HEK293T (cell line): ENCODE results near the gene APEX1.

Source experiments
- CTCF ChIA-PET: fragments of 350-600 bp; formaldehyde crosslinking; extraction: SDS; loops from one replicate; lab custom pipeline; 2021; ENCODE audit warnings: antibody characterized with exemption, inconsistent platforms; lab: Yijun Ruan, JAX
- POLR2A ChIA-PET: fragments of 350-600 bp; formaldehyde crosslinking; extraction: SDS; loops from one replicate; lab custom pipeline; 2020; ENCODE audit warnings: antibody characterized with exemption, inconsistent platforms; lab: Yijun Ruan, JAX
- DNase-seq: peaks from one replicate; pipeline ENCODE4 v3.0.0; 2012; ENCODE audit warnings: mixed read lengths; ENCODE audit errors: extremely low spot score
- ARNT ChIP-seq: fragments of 450-650 bp; IDR thresholded peaks from 2 replicates; pipeline ENCODE4 v1.6.1; 2017; ENCODE audit warnings: mild to moderate bottlenecking
- BHLHE40 ChIP-seq: fragments of 450-650 bp; IDR thresholded peaks from 2 replicates; pipeline ENCODE4 v1.6.1; 2016; ENCODE audit warnings: mild to moderate bottlenecking, moderate library complexity, borderline replicate concordance
- CTBP1 ChIP-seq: fragments of 450-650 bp; IDR thresholded peaks from 2 replicates; pipeline ENCODE4 v1.6.1; 2016; ENCODE audit warnings: borderline replicate concordance
- ELF4 ChIP-seq: fragments of 450-650 bp; IDR thresholded peaks from 2 replicates; pipeline ENCODE4 v1.6.1; 2017; ENCODE audit warnings: antibody characterized with exemption
- FOXA1 ChIP-seq: fragments of 450-650 bp; IDR thresholded peaks from 2 replicates; pipeline ENCODE4 v1.6.1; 2016; ENCODE audit warnings: mild to moderate bottlenecking
- FOXK2 ChIP-seq: fragments of 450-650 bp; IDR thresholded peaks from 2 replicates; pipeline ENCODE4 v1.6.1; 2016; ENCODE audit warnings: mild to moderate bottlenecking
- FOXM1 ChIP-seq: fragments of 450-650 bp; IDR thresholded peaks from 2 replicates; pipeline ENCODE4 v1.6.1; 2017; ENCODE audit warnings: mild to moderate bottlenecking, borderline replicate concordance
- HDGF ChIP-seq: fragments of 450-650 bp; IDR thresholded peaks from 2 replicates; pipeline ENCODE4 v1.6.1; 2017; ENCODE audit warnings: antibody characterized with exemption, borderline replicate concordance
- L3MBTL2 ChIP-seq: fragments of 450-650 bp; conservative IDR thresholded peaks from 2 replicates; pipeline ENCODE4 v1.6.1; 2016; ENCODE audit warnings: mild to moderate bottlenecking
- LEF1 ChIP-seq: fragments of 450-650 bp; IDR thresholded peaks from 2 replicates; pipeline ENCODE4 v1.6.1; 2017; ENCODE audit warnings: mild to moderate bottlenecking, borderline replicate concordance
- NFRKB ChIP-seq: fragments of 450-650 bp; IDR thresholded peaks from 2 replicates; pipeline ENCODE4 v1.6.1; 2016; ENCODE audit warnings: mild to moderate bottlenecking, moderate library complexity
- SP1 ChIP-seq: fragments of 450-650 bp; IDR thresholded peaks from 2 replicates; pipeline ENCODE4 v1.6.1; 2017
- SUZ12 ChIP-seq: fragments of 450-650 bp; IDR thresholded peaks from 2 replicates; pipeline ENCODE4 v1.6.1; 2016; ENCODE audit warnings: mild to moderate bottlenecking
- TARDBP ChIP-seq: fragments of 450-650 bp; IDR thresholded peaks from 2 replicates; pipeline ENCODE4 v1.6.1; 2016
- ZNF384 ChIP-seq: fragments of 450-650 bp; IDR thresholded peaks from 2 replicates; pipeline ENCODE4 v1.6.1; 2016
- TF ChIP-seq, protein P1 (sequence below): fragments of 450-650 bp; IDR thresholded peaks from 2 replicates; pipeline ENCODE4 v1.6.1; 2016

APEX1 gene

DNA sequence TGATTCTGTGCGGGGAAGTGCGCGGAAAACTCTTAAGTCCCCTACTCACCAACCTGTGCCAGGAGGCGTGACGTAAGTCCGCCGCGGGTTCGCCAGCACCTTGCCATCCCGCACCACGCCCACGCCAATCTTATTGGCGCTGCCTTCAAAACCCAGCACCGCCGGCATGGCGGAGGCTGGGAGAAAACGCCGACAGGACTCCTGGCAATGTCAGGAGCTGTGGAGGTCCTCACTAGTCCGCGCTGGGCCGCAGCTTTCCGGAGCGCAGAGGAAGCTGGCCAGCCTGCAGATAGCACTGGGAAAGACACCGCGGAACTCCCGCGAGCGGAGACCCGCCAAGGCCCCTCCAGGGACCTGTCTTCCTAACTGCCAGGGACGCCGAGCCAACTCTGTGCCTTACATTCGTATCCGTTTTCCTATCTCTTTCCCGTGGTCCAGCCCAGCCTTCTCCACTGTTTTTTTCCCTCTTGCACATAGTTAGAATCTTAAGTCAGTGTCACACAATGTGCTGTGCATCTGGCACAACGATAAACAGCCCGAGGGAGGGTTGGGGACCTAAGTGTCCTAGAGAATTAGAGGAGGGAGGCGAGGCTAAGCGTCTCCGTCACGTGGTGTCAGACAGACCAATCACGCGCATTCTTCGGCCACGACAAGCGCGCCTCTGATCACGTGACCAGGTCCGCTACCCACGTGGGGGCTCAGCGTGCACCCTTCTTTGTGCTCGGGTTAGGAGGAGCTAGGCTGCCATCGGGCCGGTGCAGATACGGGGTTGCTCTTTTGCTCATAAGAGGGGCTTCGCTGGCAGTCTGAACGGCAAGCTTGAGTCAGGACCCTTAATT lies at the start of gene APEX1, which contains the start of gene OSGEP:
Gene APEX1, plus strand, starts transcription at position 711 of the 839 bp plus-strand sequence. CDS start 420 bp downstream, outside the sequence.
Gene OSGEP, minus strand, starts transcription at position 297 of the 839 bp plus-strand sequence. Its CDS starts 129 bp downstream, at position 168.
- TF ChIP-seq ARNT (no peak), FOXM1 (no peak), LEF1 (no peak), FOXA1 (no peak), NFRKB (peak; percentile 13; the same call in 1 of the 2 replicates), FOXK2 (peak; percentile 73; the same call in 1 of the 2 replicates), L3MBTL2 (peak; percentile 89), CTBP1 (peak; percentile 58; the same call in 1 of the 2 replicates), SUZ12 (no peak), SP1 (no peak), HDGF (no peak), ZNF384 (no peak), TARDBP (no peak), BHLHE40 (no peak), ELF4 (peak; percentile 53)
- TF ChIP-seq, protein P1, sequence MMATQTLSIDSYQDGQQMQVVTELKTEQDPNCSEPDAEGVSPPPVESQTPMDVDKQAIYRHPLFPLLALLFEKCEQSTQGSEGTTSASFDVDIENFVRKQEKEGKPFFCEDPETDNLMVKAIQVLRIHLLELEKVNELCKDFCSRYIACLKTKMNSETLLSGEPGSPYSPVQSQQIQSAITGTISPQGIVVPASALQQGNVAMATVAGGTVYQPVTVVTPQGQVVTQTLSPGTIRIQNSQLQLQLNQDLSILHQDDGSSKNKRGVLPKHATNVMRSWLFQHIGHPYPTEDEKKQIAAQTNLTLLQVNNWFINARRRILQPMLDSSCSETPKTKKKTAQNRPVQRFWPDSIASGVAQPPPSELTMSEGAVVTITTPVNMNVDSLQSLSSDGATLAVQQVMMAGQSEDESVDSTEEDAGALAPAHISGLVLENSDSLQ = peak; percentile 71
- POLR2A ChIA-PET = interaction anchor here (0.6 to 5.5 kb wide), 25 partner anchors 9 to 260 kb away, joined by 3 to 58 read pairs (median 7); partner anchors contain the start of genes CCNB1IP1, KLHL33, PARP2 and PNP
- CTCF ChIA-PET = interaction anchor here (1.5 kb wide), 1 partner anchor 39 kb away, joined by 4 read pairs; no protein-coding TSS in a partner anchor
- peak; percentile 94 for DNase-seq

DNA sequence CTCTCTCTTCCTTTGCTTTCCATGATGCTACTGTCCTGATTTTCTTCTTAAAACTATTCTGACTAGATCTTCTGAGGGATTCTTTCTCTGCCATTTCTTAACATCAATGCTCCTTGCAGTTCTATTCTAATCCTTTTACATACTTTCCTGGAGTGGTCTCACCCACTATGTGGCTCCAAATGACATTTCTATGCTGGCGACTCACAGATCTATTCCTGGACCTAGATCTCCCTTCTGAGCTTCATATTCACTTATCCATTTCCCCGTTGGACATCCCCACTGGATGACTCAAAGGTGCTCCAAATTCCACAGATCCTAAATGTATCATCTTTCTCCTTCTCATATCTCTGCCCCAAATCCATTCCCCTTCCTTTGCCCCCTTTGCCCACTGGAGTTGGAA lies 45.8 kb upstream of the APEX1 start:
- ChIA-PET POLR2A (interaction anchor here (1.4 kb wide), 1 partner anchor 66 kb away, joined by 7 read pairs; the partner anchor contains the start of gene PARP2), CTCF (interaction anchor here (1.7 kb wide), 1 partner anchor 12 kb away, joined by 4 read pairs; no protein-coding TSS in a partner anchor)
- no peak for DNase-seq
- TF ChIP-seq FOXM1 (no peak), ZNF384 (no peak), NFRKB (no peak), L3MBTL2 (no peak), ARNT (no peak), LEF1 (no peak), TARDBP (no peak), ELF4 (no peak), FOXK2 (no peak), HDGF (no peak), FOXA1 (no peak), BHLHE40 (no peak), SUZ12 (no peak), CTBP1 (no peak), SP1 (no peak)
- TF ChIP-seq, protein P1 = no peak

DNA sequence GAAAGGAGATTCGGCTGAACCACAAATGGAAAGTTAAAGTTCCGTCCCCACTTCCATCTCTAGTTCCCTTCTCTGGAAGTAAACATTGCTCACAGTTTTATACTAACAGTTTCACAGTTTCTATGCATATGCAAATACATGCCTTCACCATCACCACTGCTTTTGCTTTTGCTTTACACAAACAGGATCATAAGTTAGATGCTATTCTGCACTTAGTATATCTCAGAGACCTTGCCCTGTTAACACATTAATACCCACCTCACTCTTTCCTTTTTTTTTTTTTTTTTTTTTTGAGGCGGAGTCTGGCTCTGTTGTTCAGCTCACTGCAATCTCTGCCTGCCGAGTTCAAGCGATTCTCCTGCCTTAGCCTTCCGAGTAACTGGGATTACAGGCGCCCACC lies 42.6 kb upstream of the APEX1 start:
- no peak for DNase-seq
- peak; percentile 90 for TF ChIP-seq ZNF384
- no peak for TF ChIP-seq FOXM1
- POLR2A ChIA-PET = interaction anchor here (1.0 to 5.8 kb wide), 8 partner anchors 10 to 84 kb away, joined by 3 to 58 read pairs (median 10); partner anchors contain the start of genes APEX1, OSGEP, PARP2 and PIP4P1
- CTCF ChIA-PET = interaction anchor here (0.6 kb wide), 1 partner anchor 82 kb away, joined by 3 read pairs; no protein-coding TSS in a partner anchor

DNA sequence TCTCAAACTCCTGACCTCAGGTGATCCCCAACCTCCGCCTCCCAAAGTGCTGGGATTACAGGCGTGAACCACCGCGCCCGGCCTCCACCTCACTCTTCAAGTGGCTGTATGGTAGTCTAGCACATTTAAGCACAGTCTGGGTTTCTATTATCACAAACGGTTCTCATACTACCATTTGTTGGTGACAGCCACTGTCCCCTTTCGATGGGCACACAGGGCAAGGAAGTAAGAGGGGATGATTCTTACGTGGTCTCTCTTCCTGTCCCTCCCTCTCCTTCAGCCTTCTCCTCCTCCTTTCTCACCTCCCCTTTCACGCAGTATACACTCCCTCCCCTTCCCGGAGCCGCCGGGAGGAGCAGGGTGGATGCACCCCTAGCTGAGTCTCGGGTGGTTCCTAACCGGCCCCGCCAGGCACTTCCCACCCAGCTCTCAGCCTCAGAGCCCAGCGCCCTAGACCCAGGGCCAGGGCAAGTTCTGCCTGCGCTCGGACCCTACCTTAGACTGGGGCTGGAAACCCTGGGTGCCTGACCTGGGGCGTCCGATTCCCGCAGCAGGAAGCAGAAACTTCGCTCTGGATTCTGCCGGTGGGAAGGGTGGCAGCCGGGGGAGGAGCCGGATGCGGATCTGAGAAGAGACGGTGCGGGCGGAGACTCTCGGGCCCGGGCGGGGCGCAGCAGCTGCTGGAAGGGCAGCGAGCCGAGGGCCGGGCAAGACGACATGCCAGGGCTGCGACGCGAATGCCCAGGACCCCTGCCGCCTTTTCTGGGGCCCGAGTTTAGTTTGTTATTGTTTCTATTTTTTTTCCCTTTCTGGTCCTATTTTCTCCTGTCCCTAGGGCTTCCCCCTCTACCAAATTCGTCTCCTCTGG lies 41.9 kb upstream of the APEX1 start, which contains the start of gene TEP1:
Gene TEP1, minus strand, starts transcription at position 626 of the 868 bp plus-strand sequence. CDS start 5,062 bp downstream, outside the sequence.
- TF ChIP-seq FOXM1 (no peak), L3MBTL2 (0 out of 2 replicates have a peak, but pooled peaks have one; percentile 17), SUZ12 (no peak), FOXK2 (no peak)
- CTCF ChIA-PET = interaction anchor here (0.7 kb wide), 2 partner anchors 69 to 269 kb away, joined by 3 read pairs; no protein-coding TSS in a partner anchor
- peak; percentile 79 for DNase-seq
- POLR2A ChIA-PET = interaction anchor here (0.8 to 5.8 kb wide), 12 partner anchors 9 to 268 kb away, joined by 3 to 58 read pairs (median 3); partner anchors contain the start of genes APEX1, OSGEP, PARP2 and PIP4P1

DNA sequence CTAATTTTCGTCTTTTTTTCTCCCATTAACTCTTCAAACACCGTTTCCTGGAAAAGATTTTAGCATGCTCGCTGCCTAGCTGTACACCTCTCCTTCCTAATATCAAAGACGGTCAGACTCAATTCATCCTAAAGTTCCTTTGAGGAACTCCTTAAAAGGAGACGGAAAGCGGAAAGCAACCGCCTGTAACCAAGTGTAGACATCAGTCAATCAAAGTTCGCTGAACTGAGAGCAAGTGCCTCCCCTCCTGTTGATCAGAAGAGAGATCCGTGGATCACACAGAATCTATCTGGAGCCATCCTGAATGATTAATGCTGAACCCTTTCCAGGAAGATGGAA lies 41.3 kb upstream of the APEX1 start:
- no peak for DNase-seq
- ChIA-PET CTCF (interaction anchor here (0.7 to 1.0 kb wide), 3 partner anchors 30 to 268 kb away, joined by 3 read pairs; no protein-coding TSS in a partner anchor), POLR2A (interaction anchor here (0.6 to 5.8 kb wide), 11 partner anchors 9 to 267 kb away, joined by 3 to 58 read pairs (median 3); partner anchors contain the start of genes APEX1, OSGEP, PARP2 and PIP4P1)
- no peak for TF ChIP-seq ZNF384
- TF ChIP-seq, protein P1 = peak; percentile 81
